ENCODE results near the gene CCDC149.

GRCh38 chr4:24799196-24799543, 113.7 kb downstream of the CCDC149 start:
- TF ChIP-seq CTCF (conservative IDR thresholded peaks at IDR 0.05; ENCODE audit: low read depth, low read length) (no peak), POLR2A (IDR thresholded peaks at IDR 0.05; ENCODE audit: low read depth, low read length) (no peak), SMC3 (IDR thresholded peaks at IDR 0.05; ENCODE audit: low read depth, low read length) (no peak)

All from IMR-90 (cell line).